Measurements from ENCODE around the gene GNAI3. TPM values are rescaled to one million over a fixed set of nuclear protein-coding genes. Genes with fewer than 3 reads are reported as not detected.

GNAI3 gene
- total and polyA plus RNA-seq, 2 experiments from 2014 or later, result 14.9 TPM

DNA sequence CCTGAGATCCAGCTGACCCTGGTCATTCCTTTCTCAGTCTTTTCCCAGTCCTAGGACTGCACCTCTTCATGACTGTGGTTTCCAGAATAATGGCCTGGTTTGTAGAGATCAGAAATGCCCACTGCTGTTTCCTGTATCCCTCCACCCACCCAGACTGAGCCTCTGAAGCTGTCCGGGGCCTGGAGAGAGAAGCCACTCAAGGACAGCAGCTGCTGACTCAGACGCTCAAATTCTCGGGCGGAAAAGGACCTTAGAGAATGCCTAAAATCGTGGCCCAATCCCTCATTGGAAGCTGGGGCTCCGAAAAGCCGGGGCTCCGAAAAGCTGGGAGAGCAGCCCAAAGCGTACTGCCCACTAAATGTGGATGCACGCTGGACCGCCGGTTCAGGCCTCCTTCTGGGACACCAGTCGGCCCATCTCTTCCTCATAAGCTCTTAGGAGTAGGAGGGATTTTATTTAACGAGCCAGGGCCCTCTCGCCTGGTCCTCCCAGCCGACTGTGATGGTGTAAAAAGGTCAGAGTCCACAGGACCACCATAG, 16.5 kb upstream of the GNAI3 start:
- H3K4me1 ChIP-seq (ENCODE audit: insufficient read depth), result peaks cover 4% of the 10 kb centered on the region
- no peak overlapping the region for H3K4me3 ChIP-seq
- H3K27ac ChIP-seq, result no peak overlapping the region
- no peaks in the 10 kb centered on the region for H3K79me2 ChIP-seq (ENCODE audit: insufficient read depth)
- no peak for TF ChIP-seq EZH2phosphoT487 (IDR thresholded peaks at IDR 0.05; ENCODE audit: insufficient read depth, low read depth)
- TF ChIP-seq EZH2 (IDR thresholded peaks at IDR 0.05; ENCODE audit: insufficient read depth, poor library complexity, severe bottlenecking), result no peak
- H3F3A ChIP-seq (ENCODE audit: insufficient read depth), result no peaks in the 10 kb centered on the region
- WGBS, 2 experiments (ENCODE audit: low coverage in 1 of 2, low lambda C conversion rate in 2 of 2, missing lambda C conversion rate in 2 of 2), result 45 to 50% methylated on average over 16 of the region's 16 CpGs
- in situ Hi-C loops (cut with MboI), result loop anchor here (5.0 to 10.0 kb wide), 2 partner anchors 40 to 267 kb away; partner anchors contain the start of gene CYB561D1
- no peak overlapping the region for H3K4me2 ChIP-seq (ENCODE audit: unreplicated experiment)
- no peak overlapping the region for H3K9ac ChIP-seq
- H2AFZ ChIP-seq, result no peak overlapping the region
- no peak for DNase-seq
- no peaks in the 10 kb centered on the region for H3K9me3 ChIP-seq (ENCODE audit: low read depth)
- H3K36me3 ChIP-seq (ENCODE audit: low read depth), result no peaks in the 10 kb centered on the region
- no peaks in the 10 kb centered on the region for H3K27me3 ChIP-seq (replicated peaks; ENCODE audit: insufficient read depth)
- H3K9me2 ChIP-seq (ENCODE audit: insufficient read depth), result no peaks in the 10 kb centered on the region
- H4K20me1 ChIP-seq (ENCODE audit: insufficient read depth), result no peaks in the 10 kb centered on the region

DNA sequence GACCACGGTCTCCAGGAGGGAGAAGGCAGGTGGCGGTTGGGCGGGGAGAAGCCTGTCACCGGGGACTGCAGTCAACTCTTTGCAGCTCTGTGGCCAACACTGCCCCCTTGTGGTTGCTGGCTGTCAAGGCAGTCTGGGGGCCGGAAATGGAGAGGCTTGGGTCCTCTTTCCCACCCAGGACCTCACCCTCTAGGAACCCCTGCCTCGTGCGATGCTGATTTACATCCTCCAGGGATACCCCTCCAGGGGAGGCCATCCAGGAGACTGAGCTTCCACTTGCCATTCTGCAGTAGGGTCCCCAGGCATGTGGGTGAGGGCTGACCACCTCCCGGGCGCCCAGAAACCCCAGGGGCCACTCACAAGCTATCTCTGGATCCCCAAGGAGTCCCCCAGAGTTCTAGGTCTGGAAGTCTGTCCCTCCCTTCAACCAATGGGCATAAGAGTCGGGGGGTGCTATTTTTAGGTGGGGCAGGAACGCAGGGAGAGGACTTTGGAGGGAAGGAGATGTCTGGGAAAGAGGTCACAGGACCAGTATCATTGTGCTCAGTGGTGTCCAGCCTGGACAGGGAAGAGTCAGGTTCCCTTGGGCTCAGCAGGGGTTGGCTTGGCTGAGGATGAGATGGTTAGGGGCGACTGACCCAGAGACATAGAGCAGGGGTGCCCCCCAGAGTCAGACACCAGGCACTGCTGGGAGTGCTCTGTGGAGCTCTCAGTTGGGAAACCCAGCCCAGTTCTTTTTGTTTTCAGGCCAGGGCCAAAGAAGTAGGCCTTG, 15.9 kb upstream of the GNAI3 start:
- in situ Hi-C loops (cut with MboI), result loop anchor here (5.0 to 10.0 kb wide), 2 partner anchors 40 to 268 kb away; partner anchors contain the start of gene CYB561D1
- Histone ChIP-seq H3K9me3 (ENCODE audit: low read depth) (no peaks in the 10 kb centered on the region), H3K9ac (peak overlapping the region; percentile 60), H3K27ac (0 out of 2 replicates have a peak overlapping the region, but pooled peaks have one; percentile 16), H3K79me2 (ENCODE audit: insufficient read depth) (no peaks in the 10 kb centered on the region), H3K4me3 (peak overlapping the region; percentile 61), H4K20me1 (ENCODE audit: insufficient read depth) (no peaks in the 10 kb centered on the region), H3K4me1 (ENCODE audit: insufficient read depth) (peaks cover 4% of the 10 kb centered on the region), H2AFZ (peak overlapping the region; percentile 99), H3K9me2 (ENCODE audit: insufficient read depth) (no peaks in the 10 kb centered on the region), H3K4me2 (ENCODE audit: unreplicated experiment) (peak overlapping the region; percentile 91), H3F3A (ENCODE audit: insufficient read depth) (no peaks in the 10 kb centered on the region), H3K36me3 (ENCODE audit: low read depth) (no peaks in the 10 kb centered on the region), H3K27me3 (replicated peaks; ENCODE audit: insufficient read depth) (no peaks in the 10 kb centered on the region)
- WGBS, 2 experiments (ENCODE audit: low coverage in 1 of 2, low lambda C conversion rate in 2 of 2, missing lambda C conversion rate in 2 of 2), result 6 to 10% methylated on average over 12 of the region's 12 CpGs
- TF ChIP-seq EZH2 (IDR thresholded peaks at IDR 0.05; ENCODE audit: insufficient read depth, poor library complexity, severe bottlenecking), result no peak
- TF ChIP-seq EZH2phosphoT487 (IDR thresholded peaks at IDR 0.05; ENCODE audit: insufficient read depth, low read depth), result no peak
- DNase-seq, result peak; percentile 89

DNA sequence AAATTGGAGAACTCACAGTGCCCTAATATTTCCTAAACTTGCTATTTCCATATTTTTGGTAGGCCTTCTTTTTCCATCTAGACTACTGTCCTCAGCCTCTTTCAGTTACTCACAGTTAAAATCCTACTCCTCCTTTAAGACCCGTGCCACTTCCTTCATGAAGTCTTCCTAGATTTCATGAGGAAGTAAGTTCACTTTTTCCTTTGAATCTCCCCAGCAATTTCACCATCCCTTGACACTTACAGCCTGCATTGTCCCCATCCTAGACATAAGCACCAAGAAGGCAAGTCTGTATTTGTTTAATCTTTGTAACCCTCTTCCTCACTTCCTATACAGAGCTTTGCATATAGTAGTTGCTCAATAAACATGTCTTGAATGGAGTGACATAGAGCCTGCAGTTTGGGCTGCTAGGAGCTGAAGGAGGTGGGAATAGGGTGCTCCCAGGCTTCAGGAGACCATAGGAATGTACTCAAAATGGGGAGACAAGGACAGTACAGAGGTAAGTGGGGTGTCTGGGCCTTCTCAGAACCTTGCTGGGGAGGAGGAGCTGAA, 14.0 kb upstream of the GNAI3 start:
- no peaks in the 10 kb centered on the region for H3K9me2 ChIP-seq (ENCODE audit: insufficient read depth)
- H3K4me1 ChIP-seq (ENCODE audit: insufficient read depth), result peaks cover 4% of the 10 kb centered on the region
- H3K36me3 ChIP-seq (ENCODE audit: low read depth), result no peaks in the 10 kb centered on the region
- H3K27ac ChIP-seq, result no peak overlapping the region
- no peak overlapping the region for H3K4me3 ChIP-seq
- WGBS, 2 experiments (ENCODE audit: low coverage in 1 of 2, low lambda C conversion rate in 2 of 2, missing lambda C conversion rate in 2 of 2), result 29 to 62% methylated on average over 1 of the region's 1 CpG
- no peak overlapping the region for H3K4me2 ChIP-seq (ENCODE audit: unreplicated experiment)
- no peaks in the 10 kb centered on the region for H4K20me1 ChIP-seq (ENCODE audit: insufficient read depth)
- in situ Hi-C loops (cut with MboI), result loop anchor here (5.0 to 10.0 kb wide), 2 partner anchors 42 to 270 kb away; partner anchors contain the start of gene CYB561D1
- no peak overlapping the region for H2AFZ ChIP-seq
- H3K9ac ChIP-seq, result no peak overlapping the region
- no peaks in the 10 kb centered on the region for H3F3A ChIP-seq (ENCODE audit: insufficient read depth)
- H3K27me3 ChIP-seq (replicated peaks; ENCODE audit: insufficient read depth), result no peaks in the 10 kb centered on the region
- H3K79me2 ChIP-seq (ENCODE audit: insufficient read depth), result no peaks in the 10 kb centered on the region
- TF ChIP-seq EZH2phosphoT487 (IDR thresholded peaks at IDR 0.05; ENCODE audit: insufficient read depth, low read depth), result no peak
- H3K9me3 ChIP-seq (ENCODE audit: low read depth), result no peaks in the 10 kb centered on the region
- DNase-seq, result no peak

DNA sequence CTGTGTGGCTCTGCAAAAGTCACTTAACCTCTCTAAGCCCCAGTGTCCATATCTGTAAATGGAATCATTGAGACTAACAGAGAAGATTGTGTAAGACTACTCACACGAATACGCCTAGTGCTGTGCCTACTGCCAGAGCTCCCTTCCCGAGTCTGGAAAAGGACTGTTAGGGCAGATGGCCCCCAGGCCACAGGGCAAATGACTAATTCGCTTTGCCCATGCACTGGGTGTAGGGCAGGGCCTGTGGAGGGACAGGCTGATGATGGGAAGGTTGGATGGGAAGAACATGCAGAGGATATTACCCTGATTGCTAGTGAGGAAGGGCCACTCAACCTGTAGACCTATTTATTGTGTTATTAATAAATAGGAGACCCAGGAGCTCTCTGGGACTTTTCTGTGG, 12.9 kb upstream of the GNAI3 start:
- Histone ChIP-seq H3K27ac (no peak overlapping the region), H3K9me3 (ENCODE audit: low read depth) (no peaks in the 10 kb centered on the region), H3K79me2 (ENCODE audit: insufficient read depth) (no peaks in the 10 kb centered on the region), H3F3A (ENCODE audit: insufficient read depth) (no peaks in the 10 kb centered on the region), H3K36me3 (ENCODE audit: low read depth) (no peaks in the 10 kb centered on the region), H4K20me1 (ENCODE audit: insufficient read depth) (no peaks in the 10 kb centered on the region), H3K9me2 (ENCODE audit: insufficient read depth) (no peaks in the 10 kb centered on the region), H3K9ac (no peak overlapping the region), H3K27me3 (replicated peaks; ENCODE audit: insufficient read depth) (no peaks in the 10 kb centered on the region), H3K4me3 (no peak overlapping the region), H2AFZ (no peak overlapping the region), H3K4me2 (ENCODE audit: unreplicated experiment) (no peak overlapping the region), H3K4me1 (ENCODE audit: insufficient read depth) (peaks cover 4% of the 10 kb centered on the region)
- DNase-seq, result no peak
- WGBS, 2 experiments (ENCODE audit: low coverage in 1 of 2, low lambda C conversion rate in 2 of 2, missing lambda C conversion rate in 2 of 2), result 61 to 69% methylated on average over 4 of the region's 4 CpGs
- in situ Hi-C loops (cut with MboI), result loop anchor here (10.0 kb wide), 1 partner anchor 271 kb away; no protein-coding TSS in a partner anchor
- no peak for TF ChIP-seq EZH2 (IDR thresholded peaks at IDR 0.05; ENCODE audit: insufficient read depth, poor library complexity, severe bottlenecking)
- TF ChIP-seq EZH2phosphoT487 (IDR thresholded peaks at IDR 0.05; ENCODE audit: insufficient read depth, low read depth), result no peak

Measured in GM23248 (cell line).